Brain microvascular endothelial cell (primary cell): Measurements from ENCODE around the gene UCN2.
"Not testable (repeated sequence)": the region's sequence is repeated elsewhere in the genome, so short reads cannot be mapped to it uniquely, and the experiment has no call there.

Experiments used
- DNase-seq: peaks from one replicate; pipeline ENCODE4 v3.0.0-alpha.2; 2020
- H3K27ac ChIP-seq: fragments of 250-450 bp; sonication (Bioruptor Pico); 2 replicates; pipeline ENCODE4 v1.5.1; 2020; ENCODE audit warnings: mild to moderate bottlenecking, moderate library complexity
- H3K27me3 ChIP-seq: fragments of 250-450 bp; sonication (Bioruptor Pico); replicated peaks from 2 replicates; pipeline ENCODE4 v1.5.1; 2020; ENCODE audit warnings: mild to moderate bottlenecking
- H3K36me3 ChIP-seq: fragments of 250-450 bp; sonication (Bioruptor Pico); replicated peaks from 2 replicates; pipeline ENCODE4 v1.5.1; 2020; ENCODE audit warnings: mild to moderate bottlenecking
- H3K4me3 ChIP-seq: 2 replicates; pipeline ENCODE4 v1.5.1; 2011; ENCODE audit warnings: low read depth, mild to moderate bottlenecking, control low read depth, low read length, moderate library complexity
- in situ Hi-C: cut with HindIII; loops from 2 replicates; pipeline ENCODE4 v1.10.0; 2017; ENCODE audit warnings: low sequenced_read_pairs, low pct_ligation_motif_present
- TF ChIP-seq, protein P1 (sequence below): IDR thresholded peaks from 2 replicates; pipeline ENCODE4 v1.5.1; 2011; ENCODE audit warnings: low read depth, mild to moderate bottlenecking, moderate library complexity, low read length, control low read depth, inconsistent platforms; ENCODE audit errors: missing control alignments

UCN2 gene

DNA sequence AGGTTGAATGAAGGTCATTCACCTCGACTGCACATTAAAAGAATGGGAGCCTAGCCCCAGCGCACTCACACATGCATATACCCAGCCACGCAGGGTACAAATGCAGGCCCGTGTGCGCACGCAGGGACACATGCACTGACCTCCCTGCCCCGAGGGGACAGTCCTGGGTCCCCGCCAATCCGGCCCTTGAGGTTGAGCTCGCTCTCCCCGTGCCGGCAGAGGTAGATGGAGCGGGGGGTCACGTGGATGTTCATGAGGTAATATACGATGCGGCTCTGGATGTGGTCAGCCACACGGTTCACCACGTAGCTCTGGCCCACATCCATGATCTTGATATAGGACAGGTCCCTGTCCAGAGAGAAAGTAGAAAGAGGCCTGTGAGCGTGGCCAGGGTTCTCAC lies 27.5 kb downstream of the UCN2 start:
- Histone ChIP-seq H3K27me3 (no peaks in the 10 kb centered on the region), H3K27ac (no peak overlapping the region), H3K36me3 (peaks cover 9% of the 10 kb centered on the region), H3K4me3 (no peak overlapping the region)
- DNase-seq, result no peak
- TF ChIP-seq, protein P1, sequence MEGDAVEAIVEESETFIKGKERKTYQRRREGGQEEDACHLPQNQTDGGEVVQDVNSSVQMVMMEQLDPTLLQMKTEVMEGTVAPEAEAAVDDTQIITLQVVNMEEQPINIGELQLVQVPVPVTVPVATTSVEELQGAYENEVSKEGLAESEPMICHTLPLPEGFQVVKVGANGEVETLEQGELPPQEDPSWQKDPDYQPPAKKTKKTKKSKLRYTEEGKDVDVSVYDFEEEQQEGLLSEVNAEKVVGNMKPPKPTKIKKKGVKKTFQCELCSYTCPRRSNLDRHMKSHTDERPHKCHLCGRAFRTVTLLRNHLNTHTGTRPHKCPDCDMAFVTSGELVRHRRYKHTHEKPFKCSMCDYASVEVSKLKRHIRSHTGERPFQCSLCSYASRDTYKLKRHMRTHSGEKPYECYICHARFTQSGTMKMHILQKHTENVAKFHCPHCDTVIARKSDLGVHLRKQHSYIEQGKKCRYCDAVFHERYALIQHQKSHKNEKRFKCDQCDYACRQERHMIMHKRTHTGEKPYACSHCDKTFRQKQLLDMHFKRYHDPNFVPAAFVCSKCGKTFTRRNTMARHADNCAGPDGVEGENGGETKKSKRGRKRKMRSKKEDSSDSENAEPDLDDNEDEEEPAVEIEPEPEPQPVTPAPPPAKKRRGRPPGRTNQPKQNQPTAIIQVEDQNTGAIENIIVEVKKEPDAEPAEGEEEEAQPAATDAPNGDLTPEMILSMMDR, result no peak
- in situ Hi-C loops, result no loop called here

DNA sequence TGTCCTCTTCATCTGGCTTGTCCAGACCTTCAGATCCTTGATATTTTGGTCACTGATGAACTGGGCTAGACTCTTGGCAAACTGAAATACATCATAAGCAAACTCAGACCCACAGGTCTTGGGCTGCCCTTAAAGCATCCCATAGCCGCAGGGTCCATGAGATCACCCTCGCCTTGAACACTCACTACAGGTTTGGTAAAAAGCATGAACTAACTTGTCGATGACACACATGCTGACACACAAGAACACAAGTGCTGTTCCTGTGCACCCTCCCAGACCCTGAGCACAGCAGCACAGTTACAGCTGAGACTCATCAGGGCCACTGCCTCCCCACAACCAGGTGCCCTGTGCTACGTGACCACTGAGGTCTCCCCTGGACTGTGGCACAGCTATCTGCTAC lies 28.0 kb downstream of the UCN2 start:
- Histone ChIP-seq H3K27ac (no peak overlapping the region), H3K36me3 (peaks cover 9% of the 10 kb centered on the region)
- TF ChIP-seq, protein P1, result no peak

DNA sequence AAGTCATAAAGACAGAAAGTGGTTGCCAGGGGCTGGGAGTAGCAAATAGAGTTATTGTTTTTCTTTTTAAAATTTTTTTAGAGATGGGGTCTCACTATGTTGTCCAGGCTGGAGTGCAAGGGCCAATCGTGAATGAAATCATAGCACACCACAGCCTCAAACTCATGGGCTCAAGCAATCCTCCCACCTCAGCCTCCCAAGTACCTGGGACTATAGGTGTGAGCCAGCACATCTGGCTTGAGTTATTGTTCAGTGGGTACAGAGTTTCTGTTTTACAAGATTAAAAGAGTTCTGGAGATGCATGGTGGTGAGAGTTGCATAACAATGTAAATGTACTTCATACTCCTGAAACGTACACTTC lies 30.6 kb downstream of the UCN2 start:
- no peak for DNase-seq
- H3K27me3 ChIP-seq, result no peaks in the 10 kb centered on the region
- in situ Hi-C loops, result no loop called here
- H3K36me3 ChIP-seq, result peaks cover 9% of the 10 kb centered on the region
- TF ChIP-seq, protein P1, result no peak
- no peak overlapping the region for H3K4me3 ChIP-seq
- H3K27ac ChIP-seq, result no peak overlapping the region

More for the DNA sequence above, 28.0 kb downstream of the UCN2 start:
- no peak overlapping the region for H3K4me3 ChIP-seq
- no peaks in the 10 kb centered on the region for H3K27me3 ChIP-seq
- DNase-seq, result no peak
- in situ Hi-C loops, result no loop called here

DNA sequence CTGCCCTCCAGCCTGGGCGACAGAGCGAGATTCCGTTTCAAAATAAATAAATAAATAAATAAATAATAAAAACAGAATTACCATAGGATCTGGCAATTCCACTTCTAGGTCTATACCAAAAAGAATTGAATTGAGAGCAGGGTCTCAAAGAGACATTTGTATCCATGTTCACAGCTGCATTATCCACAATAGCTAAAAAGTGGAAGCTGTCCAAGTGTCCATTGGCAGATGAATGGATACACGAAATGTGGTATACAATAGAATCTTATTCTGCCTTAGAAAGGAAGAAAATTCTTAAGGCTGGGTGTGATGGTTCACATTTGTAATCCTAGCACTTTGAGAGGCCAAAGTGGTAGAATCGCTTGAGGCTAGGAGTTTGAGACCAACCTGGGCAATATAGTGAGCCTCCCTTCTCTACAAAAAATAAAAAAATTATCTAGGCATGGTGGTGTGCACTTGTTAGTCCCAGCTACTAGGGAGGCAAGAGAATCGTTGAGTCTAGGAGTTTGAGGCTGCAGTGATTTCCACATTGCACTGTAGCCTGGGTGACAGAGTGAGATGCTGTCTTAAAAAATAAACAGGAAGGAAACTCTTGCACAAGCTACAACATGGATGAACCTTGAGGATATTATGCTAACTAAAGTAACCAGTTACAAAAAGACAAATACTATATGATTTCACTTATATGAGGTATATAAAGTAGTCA lies 31.2 kb downstream of the UCN2 start:
- TF ChIP-seq, protein P1, result no peak
- Histone ChIP-seq H3K27me3 (no peaks in the 10 kb centered on the region), H3K27ac (no peak overlapping the region), H3K36me3 (peaks cover 9% of the 10 kb centered on the region), H3K4me3 (no peak overlapping the region)
- no peak for DNase-seq
- in situ Hi-C loops, result no loop called here

DNA sequence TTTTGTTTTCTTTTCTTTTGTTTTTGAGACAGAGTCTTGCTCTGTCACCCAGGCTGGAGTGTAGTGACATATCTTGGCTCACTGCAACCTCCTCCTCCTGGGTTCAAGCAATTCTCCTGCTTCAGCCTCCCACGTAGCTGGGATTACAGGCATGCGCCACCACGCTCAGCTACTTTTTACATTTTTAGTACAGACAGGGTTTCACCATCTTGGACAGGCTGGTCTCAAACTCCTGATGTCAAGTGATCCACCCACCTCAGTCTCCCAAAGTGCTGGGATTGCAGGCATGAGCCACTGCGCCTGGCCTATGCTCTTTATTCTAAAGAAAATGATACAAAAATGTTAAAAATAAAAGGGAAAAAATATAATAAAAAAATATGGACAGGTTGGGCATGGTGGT lies 32.9 kb downstream of the UCN2 start:
- DNase-seq, H3K36me3 ChIP-seq, H3K27me3 ChIP-seq, in situ Hi-C loops, H3K27ac ChIP-seq, H3K4me3 ChIP-seq: not testable (repeated sequence)

DNA sequence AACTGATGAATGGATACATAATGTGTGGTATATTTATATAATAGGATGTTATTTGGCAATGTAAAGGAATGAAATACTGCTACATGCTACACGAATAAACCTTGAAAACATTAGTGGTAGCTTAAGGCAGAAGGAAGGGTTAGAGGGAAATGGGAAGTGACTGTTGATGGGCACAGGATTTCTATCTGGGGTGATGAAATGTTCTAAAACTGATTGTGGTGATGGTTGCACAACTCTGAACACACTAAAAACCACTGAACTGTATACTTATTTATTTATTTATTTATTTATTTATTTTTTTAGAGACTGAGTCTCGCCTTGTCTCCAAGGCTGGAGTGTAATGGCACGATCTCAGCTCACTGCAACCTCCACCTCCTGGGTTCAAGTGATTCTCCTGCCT lies 34.8 kb downstream of the UCN2 start:
- Histone ChIP-seq H3K27ac (no peak overlapping the region), H3K36me3 (no peaks in the 10 kb centered on the region), H3K4me3 (no peak overlapping the region), H3K27me3 (no peaks in the 10 kb centered on the region)
- in situ Hi-C loops, result no loop called here
- no peak for DNase-seq
- TF ChIP-seq, protein P1, result no peak
